Putamen (tissue), 1 donor: Measurements from ENCODE around the gene FBN3.

Source experiments
- DNase-seq: peaks from one replicate; pipeline ENCODE4 v3.0.0-alpha.2; 2016; ENCODE audit warnings: low spot score

Gene FBN3

DNA sequence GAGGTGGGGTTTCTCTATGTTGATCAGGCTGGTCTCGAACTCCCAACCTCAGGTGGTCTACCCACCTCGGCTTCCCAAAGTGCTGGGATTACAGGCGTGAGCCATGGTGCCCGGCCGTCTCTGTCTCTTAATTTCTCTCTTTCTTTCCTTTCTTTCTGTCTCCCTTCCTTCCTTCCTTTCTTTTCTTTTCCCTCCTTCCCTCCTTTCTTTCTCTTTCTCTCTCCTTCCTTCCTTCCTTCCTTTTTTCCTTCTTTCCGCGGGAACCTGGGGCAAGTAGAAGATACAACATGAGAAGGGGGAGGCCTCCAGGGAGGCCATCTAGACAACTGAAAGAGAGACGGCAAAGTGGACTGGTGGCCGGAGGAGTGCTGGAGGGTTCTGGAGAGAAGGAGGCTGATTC, 128.7 kb downstream of the FBN3 start:
- DNase-seq: no peak

DNA sequence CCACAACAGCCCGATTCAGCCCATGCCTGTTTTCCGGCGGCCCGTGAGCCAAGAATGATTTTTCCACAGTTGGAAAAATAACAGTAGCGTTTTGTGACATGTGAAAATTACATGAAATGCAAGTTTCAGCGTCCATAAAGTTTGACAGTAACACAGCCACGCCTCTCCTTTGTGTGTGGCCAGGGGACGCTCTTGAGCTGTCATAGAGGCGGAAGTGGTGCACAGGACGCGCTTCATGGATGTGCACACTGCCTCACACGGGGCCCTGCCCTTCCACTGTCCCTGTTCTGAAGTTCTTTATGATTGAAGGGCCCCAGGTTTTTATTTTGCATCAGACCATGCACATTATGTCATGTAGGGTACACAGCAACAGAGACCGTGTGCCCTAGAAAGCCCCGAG, 131.6 kb downstream of the FBN3 start:
- no peak for DNase-seq
